OCI-LY3 (cell line): ENCODE data around the gene NCK2.

ENCODE experiments used
- H2AFZ ChIP-seq: fragments of 200-600, 300-600 bp; shearing (Covaris generic); 2 replicates; pipeline ENCODE4 v1.6.0; 2014; ENCODE audit warnings: antibody characterized with exemption, low read depth, low read length
- H3K27ac ChIP-seq: fragments of 200-600, 300-600 bp; sonication (generic); 2 replicates; pipeline ENCODE4 v1.5.1; 2014; ENCODE audit warnings: mild to moderate bottlenecking, low read length, moderate library complexity, mixed read lengths
- H3K27me3 ChIP-seq: fragments of 200-600, 300-600 bp; sonication (generic); 2 replicates; pipeline ENCODE4 v1.6.1; 2014; ENCODE audit warnings: low read depth, low read length, mixed read lengths
- H3K36me3 ChIP-seq: fragments of 200-600, 300-600 bp; sonication (generic); replicated peaks from 2 replicates; pipeline ENCODE3; 2014; ENCODE audit warnings: low read depth, low read length, mixed read lengths
- H3K4me1 ChIP-seq: fragments of 300-600, 200-600 bp; sonication (generic); 2 replicates; pipeline ENCODE4 v1.6.1; 2014; ENCODE audit warnings: low read length, mixed read lengths
- H3K4me2 ChIP-seq: fragments of 200-600, 300-600 bp; sonication (generic); 2 replicates; pipeline ENCODE4 v1.6.1; 2014; ENCODE audit warnings: low read length, mixed read lengths
- H3K4me3 ChIP-seq: fragments of 300-600, 200-600 bp; sonication (generic); 2 replicates; pipeline ENCODE4 v1.5.1; 2014; ENCODE audit warnings: antibody characterized with exemption, mild to moderate bottlenecking, low read length, moderate library complexity
- H3K79me2 ChIP-seq: fragments of 300-600, 200-600 bp; shearing (Covaris generic); 2 replicates; pipeline ENCODE4 v1.6.1; 2014; ENCODE audit warnings: mild to moderate bottlenecking, low read length, mixed read lengths
- H3K9ac ChIP-seq: fragments of 300-600, 200-600 bp; shearing (Covaris generic); 2 replicates; pipeline ENCODE4 v1.6.0; 2014; ENCODE audit warnings: mild to moderate bottlenecking, low read length, moderate library complexity
- H3K9me3 ChIP-seq: fragments of 200-600, 300-600 bp; shearing (Covaris generic); 2 replicates; pipeline ENCODE4 v1.6.1; 2014; ENCODE audit warnings: low read length, mixed read lengths; ENCODE audit not compliant: insufficient read depth
- H4K20me1 ChIP-seq: fragments of 200-600, 300-600 bp; sonication (generic); 2 replicates; pipeline ENCODE4 v1.6.1; 2016; ENCODE audit warnings: low read length, mixed read lengths; ENCODE audit not compliant: insufficient read depth
- CTCF ChIP-seq: fragments of 200-600, 300-600 bp; sonication (generic); IDR thresholded peaks from 2 replicates; pipeline ENCODE4 v1.5.1; 2014; ENCODE audit warnings: antibody characterized with exemption, low read length, low read depth
- EZH2phosphoT487 ChIP-seq: fragments of 200-600 bp; shearing (Covaris generic); IDR thresholded peaks from 2 replicates; pipeline ENCODE4 v1.6.1; 2018; ENCODE audit warnings: antibody characterized with exemption, mixed run types, low read depth

Gene NCK2

GRCh38 chr2:105868060-105868459 lies 123.3 kb downstream of the NCK2 start:
- H3K27ac ChIP-seq: no peak overlapping the region
- no peaks in the 10 kb centered on the region; the same call in 1 of the 2 replicates for H3K79me2 ChIP-seq
- no peaks in the 10 kb centered on the region for H3K9me3 ChIP-seq
- no peak overlapping the region for H3K9ac ChIP-seq
- H3K4me1 ChIP-seq: peaks cover 7% of the 10 kb centered on the region
- H3K4me3 ChIP-seq: no peak overlapping the region
- no peak overlapping the region for H2AFZ ChIP-seq
- no peaks in the 10 kb centered on the region for H3K27me3 ChIP-seq
- H4K20me1 ChIP-seq: peaks cover 52% of the 10 kb centered on the region; the same call in 1 of the 2 replicates
- TF ChIP-seq CTCF (no peak), EZH2phosphoT487 (no peak)
- H3K4me2 ChIP-seq: no peak overlapping the region
- H3K36me3 ChIP-seq: no peaks in the 10 kb centered on the region

GRCh38 chr2:105869341-105869740 lies 124.6 kb downstream of the NCK2 start:
- Histone ChIP-seq H3K9me3 (no peaks in the 10 kb centered on the region), H3K79me2 (no peaks in the 10 kb centered on the region; the same call in 1 of the 2 replicates), H2AFZ (no peak overlapping the region), H3K9ac (no peak overlapping the region), H4K20me1 (peaks cover 49% of the 10 kb centered on the region; the same call in 1 of the 2 replicates), H3K36me3 (no peaks in the 10 kb centered on the region), H3K27ac (no peak overlapping the region), H3K4me3 (no peak overlapping the region), H3K27me3 (no peaks in the 10 kb centered on the region), H3K4me1 (peaks cover 19% of the 10 kb centered on the region), H3K4me2 (no peak overlapping the region)
- TF ChIP-seq CTCF: no peak
- TF ChIP-seq EZH2phosphoT487: no peak

- Histone ChIP-seq H3K4me3 (no peak overlapping the region), H3K36me3 (no peaks in the 10 kb centered on the region), H3K79me2 (peaks cover 2% of the 10 kb centered on the region; the same call in 1 of the 2 replicates), H3K9me3 (no peaks in the 10 kb centered on the region), H3K27ac (no peak overlapping the region), H2AFZ (no peak overlapping the region), H3K4me2 (no peak overlapping the region), H3K4me1 (peaks cover 27% of the 10 kb centered on the region), H3K9ac (no peak overlapping the region), H3K27me3 (no peaks in the 10 kb centered on the region), H4K20me1 (peaks cover 49% of the 10 kb centered on the region; the same call in 1 of the 2 replicates)
- no peak for TF ChIP-seq CTCF
- no peak for TF ChIP-seq EZH2phosphoT487
Observed at GRCh38 chr2:105870062-105870461, 125.3 kb downstream of the NCK2 start.

- peaks cover 27% of the 10 kb centered on the region for H3K4me1 ChIP-seq
- no peak overlapping the region for H3K27ac ChIP-seq
- H3K79me2 ChIP-seq: peaks cover 4% of the 10 kb centered on the region; the same call in 1 of the 2 replicates
- H3K36me3 ChIP-seq: no peaks in the 10 kb centered on the region
- peaks cover 49% of the 10 kb centered on the region; the same call in 1 of the 2 replicates for H4K20me1 ChIP-seq
- no peak overlapping the region for H3K9ac ChIP-seq
- no peak overlapping the region for H3K4me2 ChIP-seq
- H2AFZ ChIP-seq: no peak overlapping the region
- no peak overlapping the region for H3K4me3 ChIP-seq
- H3K27me3 ChIP-seq: no peaks in the 10 kb centered on the region
- TF ChIP-seq EZH2phosphoT487 (no peak), CTCF (no peak)
- no peaks in the 10 kb centered on the region for H3K9me3 ChIP-seq
Observed at GRCh38 chr2:105870858-105871257, 126.1 kb downstream of the NCK2 start.
